HCT116 (cell line): Measurements from ENCODE around the gene ATP8B4. TPM values are rescaled to one million over a fixed set of nuclear protein-coding genes. Genes with fewer than 3 reads are reported as not detected.

Source experiments
- ATAC-seq: fragments of 200-7000 bp; cut with Tn5 transposase; 2 replicates; pipeline ENCODE4 v1.9.1; 2020; ENCODE audit warnings: mild to moderate bottlenecking, moderate library complexity
- BruUV-seq: library from RNA; stranded (reverse); fragments of 400-500 nt; replicated peaks from 2 replicates; lab custom pipeline; 2021; lab: Mats Ljungman, UMichigan
- CTCF ChIA-PET: fragments of 300-600 bp; sonication (Branson Sonifier 250); formaldehyde crosslinking; loops from one replicate; lab custom pipeline; 2021; ENCODE audit warnings: antibody characterized with exemption; lab: Charles Lee
- POLR2A ChIA-PET: fragments of 300-600, 350-600 bp; sonication (Branson Sonifier 250); formaldehyde crosslinking; loops from one replicate; lab custom pipeline; 2021; ENCODE audit warnings: antibody characterized with exemption; lab: Charles Lee
- RAD21 ChIA-PET, 2 experiments: fragments of 300-600 bp; sonication (Branson Sonifier 250); formaldehyde crosslinking; loops; one replicate each; lab custom pipeline; 2023; ENCODE audit warnings: low total read pairs in 2 of 2; ENCODE audit not compliant: uncharacterized antibody in 2 of 2, unreplicated experiment in 2 of 2, low non-redundant PET in 1 of 2; lab: Charles Lee
- DNase-seq: peaks from one replicate; pipeline ENCODE4 v3.0.0-alpha.2; 2010; ENCODE audit warnings: low read depth, low spot score
- H2AFZ ChIP-seq: fragments of 200-600 bp; shearing (Covaris generic), sonication (generic); 2 replicates; pipeline ENCODE4 v1.6.1; 2017; ENCODE audit warnings: low read depth, mixed run types, mixed read lengths, antibody characterized with exemption, low read length; ENCODE audit not compliant: poor library complexity, severe bottlenecking
- H3K27ac ChIP-seq: 2 replicates; pipeline ENCODE4 v1.5.1; 2012; ENCODE audit warnings: low read depth, low read length
- H3K27me3 ChIP-seq: fragments of 200-600 bp; sonication (generic); 2 replicates; pipeline ENCODE4 v1.6.1; 2016; ENCODE audit warnings: mixed run types, low read length, mixed read lengths; ENCODE audit not compliant: insufficient read depth
- H3K36me3 ChIP-seq, 2 experiments: fragments of 200-500 bp in 1 of 2; fragments of 200-600 bp in 1 of 2; sonication (Bioruptor generic) in 1 of 2; sonication (generic) in 1 of 2; 2 replicates each; pipeline versions ENCODE4 v1.5.1 to v1.6.1; 2014 to 2016; ENCODE audit warnings: low read length in 2 of 2, inconsistent platforms in 1 of 2, mixed read lengths in 1 of 2, mixed run types in 1 of 2; ENCODE audit not compliant: insufficient read depth in 2 of 2, control insufficient read depth in 1 of 2
- H3K4me1 ChIP-seq, 2 experiments: fragments of 200-600 bp in 1 of 2; sonication (generic) in 1 of 2; 2 replicates each; pipeline versions ENCODE4 v1.5.1 to v1.6.1; 2012 to 2017; ENCODE audit warnings: low read length in 2 of 2, inconsistent platforms in 1 of 2, mild to moderate bottlenecking in 1 of 2, mixed read lengths in 1 of 2, mixed run types in 1 of 2, moderate library complexity in 1 of 2; ENCODE audit not compliant: insufficient read depth in 2 of 2, control insufficient read depth in 1 of 2
- H3K4me2 ChIP-seq: fragments of 200-600 bp; sonication (generic); 2 replicates; pipeline ENCODE4 v1.6.1; 2017; ENCODE audit warnings: mixed run types, low read length, mixed read lengths
- H3K4me3 ChIP-seq, 2 experiments: fragments of 200-600 bp in 1 of 2; sonication (generic) in 1 of 2; replicated peaks in 1 of 2; 2 replicates each; pipeline ENCODE4 v1.5.1; 2011 to 2016; ENCODE audit warnings: low read length in 2 of 2, control low read depth in 1 of 2, low read depth in 1 of 2, mild to moderate bottlenecking in 1 of 2, mixed read lengths in 1 of 2, mixed run types in 1 of 2
- H3K79me2 ChIP-seq: fragments of 200-600 bp; sonication (generic); 2 replicates; pipeline ENCODE4 v1.6.1; 2017; ENCODE audit warnings: mild to moderate bottlenecking, mixed run types, low read length, moderate library complexity, mixed read lengths; ENCODE audit not compliant: insufficient read depth
- H3K9ac ChIP-seq: fragments of 200-600 bp; sonication (generic); 2 replicates; pipeline ENCODE4 v1.6.1; 2016; ENCODE audit warnings: low read length, mixed read lengths
- H3K9me2 ChIP-seq: fragments of 200-600 bp; sonication (generic), shearing (Covaris generic); 2 replicates; pipeline ENCODE4 v1.6.1; 2017; ENCODE audit warnings: mixed run types, mild to moderate bottlenecking, moderate library complexity; ENCODE audit not compliant: insufficient read depth
- H3K9me3 ChIP-seq, 2 experiments: fragments of 200-500 bp in 1 of 2; fragments of 200-600 bp in 1 of 2; sonication (Bioruptor generic) in 1 of 2; sonication (generic) in 1 of 2; 2 replicates each; pipeline ENCODE4 v1.6.1; 2014 to 2017; ENCODE audit warnings: low read length in 2 of 2, mixed read lengths in 2 of 2, inconsistent platforms in 1 of 2, low read depth in 1 of 2, mild to moderate bottlenecking in 1 of 2, mixed run types in 1 of 2, moderate library complexity in 1 of 2; ENCODE audit not compliant: control insufficient read depth in 1 of 2, insufficient read depth in 1 of 2
- H4K20me1 ChIP-seq: fragments of 200-600 bp; sonication (generic), shearing (Covaris generic); 2 replicates; pipeline ENCODE4 v1.6.1; 2017; ENCODE audit warnings: mixed run types, mild to moderate bottlenecking, moderate library complexity; ENCODE audit not compliant: insufficient read depth
- ATF3 ChIP-seq: IDR thresholded peaks from 2 replicates; pipeline ENCODE4 v1.6.1; 2012
- CEBPB ChIP-seq: IDR thresholded peaks from 2 replicates; pipeline ENCODE4 v1.6.1; 2012; ENCODE audit warnings: low read depth
- CTCF ChIP-seq, 3 experiments: fragments of 200-600 bp in 1 of 3; sonication (generic) in 1 of 3; IDR thresholded peaks in 2 of 3; conservative IDR thresholded peaks in 1 of 3; 2 replicates each; pipeline ENCODE4 v1.5.1; 2012 to 2017; ENCODE audit warnings: low read depth in 2 of 3, low read length in 2 of 3, antibody characterized with exemption in 1 of 3, borderline replicate concordance in 1 of 3, control low read depth in 1 of 3, mild to moderate bottlenecking in 1 of 3, mixed read lengths in 1 of 3, mixed run types in 1 of 3, moderate library complexity in 1 of 3; ENCODE audit not compliant: insufficient read depth in 1 of 3
- EGR1 ChIP-seq: IDR thresholded peaks from 2 replicates; pipeline ENCODE4 v1.6.1; 2012; ENCODE audit warnings: low read depth
- ELF1 ChIP-seq: IDR thresholded peaks from 2 replicates; pipeline ENCODE4 v1.6.1; 2012; ENCODE audit warnings: low read depth, borderline replicate concordance
- EZH2 ChIP-seq: fragments of 200-600 bp; sonication (generic); IDR thresholded peaks from 2 replicates; pipeline ENCODE4 v1.6.1; 2017; ENCODE audit warnings: antibody characterized with exemption, mixed run types
- EZH2phosphoT487 ChIP-seq: fragments of 200-600 bp; IDR thresholded peaks from 2 replicates; pipeline ENCODE4 v1.6.1; 2018; ENCODE audit warnings: antibody characterized with exemption, borderline replicate concordance
- FOSL1 ChIP-seq: IDR thresholded peaks from 2 replicates; pipeline ENCODE4 v1.6.1; 2012; ENCODE audit warnings: low read depth
- JUND ChIP-seq: IDR thresholded peaks from 2 replicates; pipeline ENCODE4 v1.6.1; 2012
- POLR2A ChIP-seq: IDR thresholded peaks from 2 replicates; pipeline ENCODE4 v1.7.0; 2011; ENCODE audit warnings: borderline replicate concordance; ENCODE audit not compliant: insufficient read depth, insufficient read length; ENCODE audit errors: extremely low read depth
- POLR2AphosphoS5 ChIP-seq: IDR thresholded peaks from 2 replicates; pipeline ENCODE4 v1.6.1; 2011; ENCODE audit warnings: mild to moderate bottlenecking, low read depth, low read length, moderate library complexity
- RAD21 ChIP-seq: IDR thresholded peaks from 2 replicates; pipeline ENCODE4 v1.6.1; 2012; ENCODE audit warnings: low read depth, mild to moderate bottlenecking
- REST ChIP-seq: IDR thresholded peaks from 2 replicates; pipeline ENCODE4 v1.6.1; 2012; ENCODE audit warnings: low read depth
- SIN3A ChIP-seq: IDR thresholded peaks from 2 replicates; pipeline ENCODE4 v1.6.1; 2012; ENCODE audit warnings: low read depth
- SP1 ChIP-seq: IDR thresholded peaks from 2 replicates; pipeline ENCODE4 v1.6.1; 2012; ENCODE audit warnings: low read depth
- SRF ChIP-seq: IDR thresholded peaks from 2 replicates; pipeline ENCODE4 v1.6.1; 2012; ENCODE audit warnings: low read depth
- YY1 ChIP-seq: IDR thresholded peaks from 2 replicates; pipeline ENCODE4 v1.6.1; 2011; ENCODE audit warnings: low read length, low read depth, moderate library complexity, mild to moderate bottlenecking; ENCODE audit not compliant: insufficient replicate concordance; ENCODE audit errors: extremely low read depth
- ZBTB33 ChIP-seq: IDR thresholded peaks from 2 replicates; pipeline ENCODE4 v1.6.1; 2011; ENCODE audit warnings: mild to moderate bottlenecking, low read length, moderate library complexity; ENCODE audit not compliant: insufficient replicate concordance; ENCODE audit errors: extremely low read depth
- ZFX ChIP-seq: fragments of 450-650 bp; IDR thresholded peaks from 2 replicates; pipeline ENCODE4 v1.6.1; 2017
- ZNF274 ChIP-seq: fragments of 200-500 bp; sonication (Bioruptor generic); IDR thresholded peaks from 2 replicates; pipeline ENCODE4 v1.6.1; 2014; ENCODE audit warnings: mild to moderate bottlenecking, low read depth, low read length, inconsistent platforms
- intact Hi-C: fragments of 100-400 bp; cut with micrococcal nuclease; formaldehyde crosslinking; loops from 2 replicates; pipeline ENCODE4 v1.10.0; 2022
- total RNA-seq: library from RNA; stranded (reverse); gene quantifications from one replicate; pipeline ENCODE4 v1.2.1, GENCODE V29; 2021; ENCODE audit not compliant: unreplicated experiment

ATP8B4 gene
- total RNA-seq, 1 experiment from 2014 or later, result 0.25 TPM

GRCh38 chr15:49815950-49816349, 303.1 kb downstream of the ATP8B4 start:
- ChIA-PET RAD21 (no interaction called here), CTCF (no interaction called here)
- no peak overlapping the region for H3K27ac ChIP-seq
- no peaks in the 10 kb centered on the region for H3K36me3 ChIP-seq
- H3K9ac ChIP-seq, result no peak overlapping the region
- DNase-seq (no peak), ATAC-seq (no peak)
- no peak overlapping the region for H2AFZ ChIP-seq
- intact Hi-C loops, result no loop called here
- no peaks in the 10 kb centered on the region for H3K4me1 ChIP-seq
- H3K27me3 ChIP-seq, result no peaks in the 10 kb centered on the region
- no peaks in the 10 kb centered on the region for H3K79me2 ChIP-seq
- no peaks in the 10 kb centered on the region for H3K9me2 ChIP-seq
- H4K20me1 ChIP-seq, result no peaks in the 10 kb centered on the region
- BruUV-seq, result no TSS peak
- no peaks in the 10 kb centered on the region for H3K9me3 ChIP-seq
- TF ChIP-seq SP1 (no peak), REST (no peak), SRF (no peak), POLR2A (no peak), RAD21 (no peak), FOSL1 (no peak), ZNF274 (no peak), YY1 (no peak), ATF3 (no peak), EZH2 (no peak), EGR1 (no peak), JUND (no peak), EZH2phosphoT487 (no peak), POLR2AphosphoS5 (no peak), CTCF (IDR thresholded peaks at IDR 0.05 in 2 of 3, conservative IDR thresholded peaks at IDR 0.05 in 1 of 3; ENCODE audit: borderline replicate concordance in 1 of 3, insufficient read depth in 1 of 3, low read depth in 2 of 3, low read length in 2 of 3) (no peak), CEBPB (no peak), ZBTB33 (no peak), SIN3A (no peak), ZFX (no peak), ELF1 (no peak)
- TF ChIP-seq, all 23 proteins: peak for 0
- Histone ChIP-seq H3K4me3 (no peak overlapping the region), H3K4me2 (no peak overlapping the region)
- POLR2A ChIA-PET, result interaction anchor here (0.6 kb wide), 1 partner anchor 336 kb away, joined by 3 read pairs; no protein-coding TSS in a partner anchor
